HG02981 (cell line): ENCODE measurements around the gene MOB2.
"Not testable (repeated sequence)": the region's sequence is repeated elsewhere in the genome, so short reads cannot be mapped to it uniquely, and the experiment has no call there.

Experiments
- ATAC-seq: cut with Tn5 transposase; IDR thresholded peaks from one replicate; pipeline ENCODE4 v1.9.1; 2021; ENCODE audit warnings: mild to moderate bottlenecking, moderate library complexity; ENCODE audit not compliant: unreplicated experiment

MOB2 gene

GRCh38 chr11:1445741-1446445 is 40.7 kb downstream of the MOB2 start:
- no peak for ATAC-seq

DNA sequence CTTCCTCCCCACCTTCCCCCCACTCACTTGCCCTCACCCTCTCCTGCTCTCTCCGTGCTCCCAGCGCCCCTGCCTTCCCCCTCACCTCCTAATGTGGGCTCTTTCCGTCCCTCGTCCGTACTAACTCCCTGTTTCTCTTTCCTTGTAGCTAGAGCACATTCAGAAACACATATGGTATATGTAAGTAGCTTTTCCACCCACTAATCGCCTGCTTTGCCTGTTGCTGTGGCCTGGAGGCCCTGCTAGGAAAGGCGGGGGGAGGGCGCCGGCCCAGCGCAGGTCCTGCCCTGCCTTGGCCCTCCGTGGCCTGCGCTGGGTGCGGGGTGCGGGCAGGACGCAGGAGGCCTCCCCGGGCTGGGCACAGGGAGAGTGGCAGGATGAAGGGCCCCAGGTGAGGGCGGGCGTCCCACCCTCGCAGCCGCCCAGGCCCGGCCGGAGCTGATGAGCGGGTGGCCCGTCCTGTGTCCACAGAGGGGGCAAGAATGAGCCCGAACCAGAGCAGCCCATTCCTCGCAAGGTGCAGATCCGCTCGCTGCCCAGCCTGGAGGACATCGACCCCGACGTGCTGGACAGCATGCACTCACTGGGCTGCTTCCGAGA is 41.7 kb downstream of the MOB2 start:
- ATAC-seq: no peak

GRCh38 chr11:1444321-1444720 is 42.3 kb downstream of the MOB2 start:
- no peak for ATAC-seq

DNA sequence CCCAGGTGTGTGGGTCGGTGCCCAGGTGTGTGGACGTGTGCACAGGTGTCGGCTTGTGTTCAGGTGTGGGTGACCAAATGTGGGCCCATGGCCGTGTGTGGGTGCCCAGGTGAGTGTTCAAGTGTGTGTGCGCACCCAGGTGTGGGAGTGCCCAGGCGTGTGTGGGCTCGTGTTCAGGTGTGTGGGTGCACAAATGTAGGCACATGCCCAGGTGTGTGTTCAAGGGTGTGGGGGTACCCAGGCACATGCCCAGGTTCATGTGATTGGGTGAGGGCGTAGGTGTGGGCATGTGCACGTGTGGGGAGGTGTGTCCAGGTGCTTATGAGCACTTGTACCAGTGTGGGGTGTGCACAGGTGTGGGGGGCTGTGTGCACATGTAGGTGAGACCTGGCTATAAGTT is 42.8 kb downstream of the MOB2 start:
- ATAC-seq: no peak

GRCh38 chr11:1442807-1443366 is 43.7 kb downstream of the MOB2 start:
- no peak for ATAC-seq

GRCh38 chr11:1442163-1442562 is 44.4 kb downstream of the MOB2 start:
- no peak for ATAC-seq

DNA sequence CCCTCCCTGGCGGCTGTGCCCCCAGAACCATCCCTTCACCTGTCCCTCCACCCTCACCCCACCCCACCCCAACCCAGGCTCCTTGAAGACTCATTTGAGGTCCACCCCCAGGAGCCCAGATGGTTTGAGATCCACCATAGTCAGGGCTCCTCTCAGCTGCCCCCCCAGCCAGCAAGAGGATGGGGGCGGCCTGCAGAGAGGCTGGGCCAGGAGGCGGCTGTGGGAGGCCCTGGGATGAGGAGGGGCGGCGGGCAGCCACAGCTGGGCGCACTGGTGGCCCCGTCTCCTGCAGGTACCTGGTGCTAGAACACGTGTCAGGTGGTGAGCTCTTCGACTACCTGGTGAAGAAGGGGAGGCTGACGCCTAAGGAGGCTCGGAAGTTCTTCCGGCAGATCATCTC is 46.1 kb downstream of the MOB2 start:
- no peak for ATAC-seq

- no peak for ATAC-seq
These were observed 46.5 kb downstream of the MOB2 start for GRCh38 chr11:1440066-1440465.

GRCh38 chr11:1439341-1439740 is 47.2 kb downstream of the MOB2 start:
- ATAC-seq: no peak

DNA sequence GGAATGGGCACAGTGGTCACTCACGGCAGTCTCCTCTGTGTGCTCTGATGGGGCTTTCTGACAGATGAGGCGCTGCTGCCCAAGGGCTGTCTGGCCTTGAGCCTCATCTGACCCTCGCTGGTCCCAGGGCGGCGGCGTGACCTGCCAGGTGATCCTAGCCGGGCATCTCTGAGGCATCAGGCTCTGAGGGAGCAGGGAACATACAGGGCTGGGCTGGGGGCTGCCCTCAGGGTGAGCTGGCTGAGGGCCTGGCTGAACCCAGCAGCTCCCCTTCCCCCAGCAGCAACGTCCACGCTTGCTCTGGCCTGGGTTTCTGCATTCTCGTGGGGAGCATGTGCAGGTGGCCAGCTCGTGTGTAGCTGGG is 47.6 kb downstream of the MOB2 start:
- no peak for ATAC-seq

DNA sequence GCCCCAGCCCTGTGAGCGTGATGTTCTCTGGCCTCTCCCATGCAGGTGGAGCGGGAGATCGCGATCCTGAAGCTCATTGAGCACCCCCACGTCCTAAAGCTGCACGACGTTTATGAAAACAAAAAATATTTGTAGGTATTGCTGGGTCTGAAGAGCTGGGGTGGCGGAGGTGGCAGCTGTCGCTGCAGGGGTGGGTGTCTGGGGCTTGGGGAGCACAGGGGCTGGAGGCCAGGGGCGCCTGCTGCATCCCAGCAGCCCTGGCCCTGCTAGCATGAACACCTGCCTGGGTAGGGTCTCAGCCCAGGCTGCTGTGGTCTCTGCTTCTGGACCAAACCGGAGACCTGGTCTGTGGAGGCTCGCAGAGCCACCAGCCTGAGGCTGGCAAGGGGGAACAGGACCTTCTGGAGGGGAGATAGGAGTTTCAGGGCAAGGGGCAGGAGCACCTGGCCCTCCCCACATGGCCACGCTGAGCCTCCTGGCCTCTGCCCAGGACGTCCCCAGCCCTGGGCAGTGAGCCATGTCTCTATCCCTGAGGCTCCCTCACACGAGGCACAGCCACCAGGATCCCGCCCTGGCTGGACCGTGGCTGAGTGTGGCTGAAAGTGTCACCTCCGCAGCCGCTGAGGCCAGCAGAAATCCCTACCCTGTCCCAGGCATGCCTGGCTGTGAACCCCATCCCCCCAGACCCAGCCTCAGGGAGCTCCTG is 48.2 kb downstream of the MOB2 start:
- ATAC-seq: no peak

GRCh38 chr11:1437500-1437899 is 49.1 kb downstream of the MOB2 start:
- ATAC-seq: no peak

GRCh38 chr11:1436468-1437039 is 50.0 kb downstream of the MOB2 start:
- ATAC-seq: no peak

- ATAC-seq: no peak
These were observed 50.6 kb downstream of the MOB2 start for GRCh38 chr11:1435820-1436467.

DNA sequence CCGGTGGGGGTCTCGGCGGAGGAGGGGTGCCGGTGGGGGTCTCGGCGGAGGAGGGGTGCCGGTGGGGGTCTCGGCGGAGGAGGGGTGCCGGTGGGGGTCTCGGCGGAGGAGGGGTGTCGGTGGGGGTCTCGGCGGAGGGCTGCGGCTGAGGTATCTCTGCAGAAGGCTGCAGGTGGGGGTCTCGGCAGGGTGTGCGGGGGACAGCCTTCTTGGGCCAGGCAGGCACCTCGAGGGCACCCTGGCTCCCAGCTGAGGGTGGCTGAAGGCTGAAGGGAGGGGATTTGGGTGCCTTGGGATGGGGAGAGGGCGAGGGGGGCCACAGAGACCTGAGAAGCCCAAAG is 51.1 kb downstream of the MOB2 start:
- ATAC-seq: not testable (repeated sequence)

- ATAC-seq: no peak
These were observed 52.5 kb downstream of the MOB2 start for GRCh38 chr11:1433977-1434640.

DNA sequence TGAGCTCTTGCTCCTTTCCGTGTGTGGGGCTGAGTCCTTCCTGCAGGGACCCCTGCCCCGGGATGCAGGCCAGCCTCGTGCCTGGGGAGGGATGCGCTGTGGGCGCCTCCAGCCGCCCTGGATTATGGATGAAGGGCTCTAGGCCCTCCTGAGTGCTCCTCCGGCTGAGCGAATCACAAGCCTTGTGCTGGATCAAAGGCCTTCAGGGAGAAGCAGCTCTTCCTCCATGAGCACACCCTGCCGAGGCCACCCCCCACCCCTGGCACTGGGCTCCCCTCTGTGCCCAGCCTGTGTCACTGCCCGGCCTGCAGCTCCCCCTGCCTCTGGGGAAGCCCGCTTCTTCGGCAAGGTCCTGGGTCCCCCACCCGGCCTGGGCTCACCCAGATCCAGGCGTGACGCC is 53.0 kb downstream of the MOB2 start:
- ATAC-seq: no peak

DNA sequence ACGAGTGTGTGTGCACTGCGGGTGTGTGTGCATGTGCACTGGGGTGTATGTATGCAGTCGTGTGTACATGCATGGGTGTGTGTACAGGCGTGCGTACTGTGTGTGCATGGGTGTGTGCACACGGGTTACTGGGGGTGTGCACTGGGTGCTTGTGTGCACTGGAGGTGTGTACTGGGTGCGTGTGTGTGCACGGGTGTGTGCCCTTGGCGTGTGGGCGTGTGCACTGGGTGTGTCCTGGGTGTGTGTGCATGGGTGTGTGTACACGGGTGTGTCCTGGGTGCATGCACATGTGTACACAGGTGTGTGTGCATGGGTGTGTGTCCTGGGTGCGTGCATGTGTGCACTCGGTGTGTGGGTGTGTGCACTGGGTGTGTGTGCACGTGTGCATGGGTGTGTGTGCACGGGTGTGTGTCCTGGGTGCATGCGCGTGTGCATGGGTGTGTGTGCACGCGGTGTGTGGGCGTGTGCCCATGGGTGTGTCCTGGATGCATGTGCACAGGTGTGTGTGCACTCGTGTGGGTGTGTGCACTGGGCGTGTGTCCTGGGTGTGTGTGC is 57.7 kb downstream of the MOB2 start:
- ATAC-seq: no peak

DNA sequence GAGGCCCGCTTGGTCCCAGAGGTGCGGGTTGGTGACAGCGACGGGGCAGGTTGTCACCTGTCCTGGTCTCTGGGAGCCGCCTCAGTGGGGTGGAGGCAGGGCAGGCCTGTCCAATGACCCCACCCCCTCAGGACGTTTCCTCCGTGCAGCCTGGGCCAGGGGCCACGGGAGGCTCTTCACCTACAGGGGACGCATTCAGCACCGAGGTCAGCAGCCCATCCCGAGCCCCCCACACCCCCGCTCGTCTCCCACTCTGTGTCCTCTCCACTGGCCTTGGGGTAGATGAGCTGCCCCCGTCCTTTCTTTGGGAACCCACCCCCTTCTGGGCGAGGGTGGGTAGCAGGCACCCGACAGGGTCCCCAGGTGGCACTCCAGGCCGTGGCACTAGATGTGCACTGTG is 61.1 kb downstream of the MOB2 start:
- ATAC-seq: no peak

DNA sequence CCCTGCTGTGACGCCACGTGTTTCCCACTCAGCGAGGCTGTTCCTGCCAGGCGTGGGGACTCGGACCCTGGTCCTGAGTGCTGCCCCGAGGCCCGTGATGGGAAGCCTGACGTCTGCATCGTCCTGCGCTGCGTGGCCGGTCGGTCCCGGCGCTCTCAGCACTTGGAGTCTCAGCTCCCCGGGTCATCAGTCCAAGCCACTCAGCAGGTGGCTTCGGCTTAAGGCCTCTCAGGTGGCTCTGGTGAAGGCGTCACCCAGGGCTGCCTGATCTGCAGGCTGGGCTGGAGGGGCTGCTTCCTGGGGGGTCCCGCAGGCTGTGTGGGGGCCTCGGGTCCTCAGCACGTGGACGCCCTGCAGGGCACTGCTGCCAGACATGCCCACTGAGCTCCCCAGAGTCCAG is 61.6 kb downstream of the MOB2 start:
- ATAC-seq: no peak
